Cardiac ventricle fibroblast (primary cell): Measurements from ENCODE around the gene ERGIC3. TPM values are rescaled to one million over a fixed set of nuclear protein-coding genes. Genes with fewer than 3 reads are reported as not detected.

Experiments used
- total RNA-seq: library from RNA; depleted of rRNA; stranded (reverse); fragments of >200 nt; gene quantifications from 2 replicates; pipeline ENCODE4 v1.2.3, GENCODE V29; 2015

ERGIC3 gene
- 230 and 244 TPM in 2 replicates for total RNA-seq

GRCh38 chr20:35541783-35542662, at the start of gene ERGIC3:
Gene ERGIC3 (plus strand): TSS chr20:35542078. CDS start chr20:35542098, 20 bp downstream.

GRCh38 chr20:35529552-35529951, 12.3 kb upstream of the ERGIC3 start, which contains the start of gene C20orf173:
Gene C20orf173 (minus strand): TSS chr20:35529652. CDS start chr20:35529373, 279 bp downstream.

Other genes starting within 250 kb of the ERGIC3 start
- gene FAM83C, start 249.7 kb upstream of the ERGIC3 start, total RNA-seq, result not detected in 2 replicates
- gene UQCC1, start 130.1 kb upstream of the ERGIC3 start, total RNA-seq, result 21.9 and 27.9 TPM in 2 replicates
- gene GDF5, start 103.8 kb upstream of the ERGIC3 start, total RNA-seq, result 43.9 and 50.2 TPM in 2 replicates
- 20.3 and 30.8 TPM in 2 replicates for gene CEP250, start 86.5 kb upstream of the ERGIC3 start, total RNA-seq
- not detected in 2 replicates for gene C20orf173, start 12.4 kb upstream of the ERGIC3 start, total RNA-seq
- gene SPAG4, start 73.8 kb downstream of the ERGIC3 start, total RNA-seq, result 6.5 and 8.9 TPM in 2 replicates
- 122 and 135 TPM in 2 replicates for gene CPNE1, start 122.8 kb downstream of the ERGIC3 start, total RNA-seq
- gene RBM12, start 122.8 kb downstream of the ERGIC3 start, total RNA-seq, result 27.3 and 29.3 TPM in 2 replicates
- 19.6 and 20.9 TPM in 2 replicates for gene NFS1, start 157.3 kb downstream of the ERGIC3 start, total RNA-seq
- 183 and 211 TPM in 2 replicates for gene ROMO1, start 157.3 kb downstream of the ERGIC3 start, total RNA-seq
- 123 and 125 TPM in 2 replicates for gene RBM39, start 200.2 kb downstream of the ERGIC3 start, total RNA-seq
- 19.7 and 31.9 TPM in 2 replicates for gene PHF20, start 229.9 kb downstream of the ERGIC3 start, total RNA-seq